Measurements from ENCODE around the gene BTBD16.

The BTBD16 gene

DNA sequence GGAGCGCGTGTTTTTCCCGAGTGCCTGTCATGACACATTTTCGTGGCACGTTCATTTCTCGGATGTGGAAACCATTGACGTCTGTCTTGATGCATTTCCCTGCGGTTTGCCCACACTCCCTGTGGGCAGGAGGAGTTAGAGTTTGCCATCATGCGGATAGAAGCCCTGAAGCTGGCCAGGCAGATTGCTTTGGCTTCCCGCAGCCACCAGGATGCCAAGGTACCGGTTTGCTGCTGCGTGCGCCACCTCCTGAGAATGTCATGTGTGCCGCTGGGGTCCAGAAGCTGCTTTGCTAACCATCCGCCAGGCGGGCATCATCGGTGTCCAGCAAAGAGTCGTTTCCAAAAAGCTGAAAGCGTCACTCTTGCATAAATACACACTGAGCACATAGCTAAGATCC, 40.9 kb upstream of the BTBD16 start:
- no peak for DNase-seq (ENCODE audit: low read depth, low spot score)
- H3K9me3 ChIP-seq (ENCODE audit: insufficient read depth, low read length), result no peaks in the 10 kb centered on the region
- H3K4me1 ChIP-seq (ENCODE audit: insufficient read depth, insufficient read length), result no peaks in the 10 kb centered on the region
- H3K36me3 ChIP-seq (ENCODE audit: insufficient read depth, insufficient read length, low read length), result peaks cover 51% of the 10 kb centered on the region
- H3K9ac ChIP-seq (ENCODE audit: insufficient read length, low read depth), result no peak overlapping the region
- H3K27me3 ChIP-seq (ENCODE audit: insufficient read depth, insufficient read length), result no peaks in the 10 kb centered on the region
- H3K4me3 ChIP-seq (ENCODE audit: insufficient read length, low read depth), result no peak overlapping the region
- TF ChIP-seq SUZ12 (IDR thresholded peaks at IDR 0.05; ENCODE audit: extremely low read depth, insufficient read depth, insufficient read length), result no peak
- no peak for TF ChIP-seq YY1 (IDR thresholded peaks at IDR 0.05; ENCODE audit: insufficient read depth, insufficient read length)
- no peak for TF ChIP-seq ZNF274 (IDR thresholded peaks at IDR 0.05; ENCODE audit: low read depth, low read length)

GRCh38 chr10:122232769-122233168, 38.3 kb upstream of the BTBD16 start:
- Histone ChIP-seq H3K4me3 (ENCODE audit: insufficient read length, low read depth) (no peak overlapping the region), H3K9ac (ENCODE audit: insufficient read length, low read depth) (no peak overlapping the region), H3K36me3 (ENCODE audit: insufficient read depth, insufficient read length, low read length) (peaks cover 36% of the 10 kb centered on the region), H3K27me3 (ENCODE audit: insufficient read depth, insufficient read length) (no peaks in the 10 kb centered on the region), H3K4me1 (ENCODE audit: insufficient read depth, insufficient read length) (no peaks in the 10 kb centered on the region), H3K9me3 (ENCODE audit: insufficient read depth, low read length) (no peaks in the 10 kb centered on the region)
- TF ChIP-seq YY1 (IDR thresholded peaks at IDR 0.05; ENCODE audit: insufficient read depth, insufficient read length) (no peak), SUZ12 (IDR thresholded peaks at IDR 0.05; ENCODE audit: extremely low read depth, insufficient read depth, insufficient read length) (no peak), ZNF274 (IDR thresholded peaks at IDR 0.05; ENCODE audit: low read depth, low read length) (no peak)
- DNase-seq (ENCODE audit: low read depth, low spot score), result no peak

- Histone ChIP-seq H3K4me1 (ENCODE audit: insufficient read depth, insufficient read length) (no peaks in the 10 kb centered on the region), H3K27me3 (ENCODE audit: insufficient read depth, insufficient read length) (no peaks in the 10 kb centered on the region), H3K9me3 (ENCODE audit: insufficient read depth, low read length) (no peaks in the 10 kb centered on the region), H3K36me3 (ENCODE audit: insufficient read depth, insufficient read length, low read length) (peaks cover 34% of the 10 kb centered on the region), H3K4me3 (ENCODE audit: insufficient read length, low read depth) (no peak overlapping the region), H3K9ac (ENCODE audit: insufficient read length, low read depth) (no peak overlapping the region)
- TF ChIP-seq YY1 (IDR thresholded peaks at IDR 0.05; ENCODE audit: insufficient read depth, insufficient read length), result no peak
- no peak for TF ChIP-seq SUZ12 (IDR thresholded peaks at IDR 0.05; ENCODE audit: extremely low read depth, insufficient read depth, insufficient read length)
- TF ChIP-seq ZNF274 (IDR thresholded peaks at IDR 0.05; ENCODE audit: low read depth, low read length), result no peak
- DNase-seq (ENCODE audit: low read depth, low spot score), result no peak
These were observed 37.2 kb upstream of the BTBD16 start for GRCh38 chr10:122233857-122234348.

DNA sequence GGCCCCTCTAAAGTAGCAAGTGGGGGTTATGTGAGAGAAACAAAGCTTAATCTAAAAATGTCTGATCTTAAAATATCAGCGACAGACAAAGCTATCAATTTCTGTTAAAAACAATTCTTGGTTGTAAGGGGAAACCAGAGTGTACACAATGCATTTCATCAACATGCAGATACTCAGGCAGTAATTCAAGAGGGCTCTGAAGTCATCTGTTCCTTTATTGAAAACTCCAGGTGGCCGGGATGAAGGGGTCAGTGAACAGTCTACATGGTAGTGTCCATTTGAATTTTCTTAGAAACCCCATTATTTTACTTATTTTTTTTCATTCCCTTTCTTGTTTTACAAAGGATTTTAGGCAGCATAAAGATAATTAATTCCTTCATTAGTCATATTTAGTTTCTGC, 36.7 kb upstream of the BTBD16 start:
- Histone ChIP-seq H3K4me3 (ENCODE audit: insufficient read length, low read depth) (no peak overlapping the region), H3K36me3 (ENCODE audit: insufficient read depth, insufficient read length, low read length) (peaks cover 29% of the 10 kb centered on the region), H3K9ac (ENCODE audit: insufficient read length, low read depth) (no peak overlapping the region), H3K4me1 (ENCODE audit: insufficient read depth, insufficient read length) (no peaks in the 10 kb centered on the region), H3K27me3 (ENCODE audit: insufficient read depth, insufficient read length) (no peaks in the 10 kb centered on the region), H3K9me3 (ENCODE audit: insufficient read depth, low read length) (no peaks in the 10 kb centered on the region)
- no peak for DNase-seq (ENCODE audit: low read depth, low spot score)
- TF ChIP-seq YY1 (IDR thresholded peaks at IDR 0.05; ENCODE audit: insufficient read depth, insufficient read length) (no peak), ZNF274 (IDR thresholded peaks at IDR 0.05; ENCODE audit: low read depth, low read length) (no peak), SUZ12 (IDR thresholded peaks at IDR 0.05; ENCODE audit: extremely low read depth, insufficient read depth, insufficient read length) (no peak)

DNA sequence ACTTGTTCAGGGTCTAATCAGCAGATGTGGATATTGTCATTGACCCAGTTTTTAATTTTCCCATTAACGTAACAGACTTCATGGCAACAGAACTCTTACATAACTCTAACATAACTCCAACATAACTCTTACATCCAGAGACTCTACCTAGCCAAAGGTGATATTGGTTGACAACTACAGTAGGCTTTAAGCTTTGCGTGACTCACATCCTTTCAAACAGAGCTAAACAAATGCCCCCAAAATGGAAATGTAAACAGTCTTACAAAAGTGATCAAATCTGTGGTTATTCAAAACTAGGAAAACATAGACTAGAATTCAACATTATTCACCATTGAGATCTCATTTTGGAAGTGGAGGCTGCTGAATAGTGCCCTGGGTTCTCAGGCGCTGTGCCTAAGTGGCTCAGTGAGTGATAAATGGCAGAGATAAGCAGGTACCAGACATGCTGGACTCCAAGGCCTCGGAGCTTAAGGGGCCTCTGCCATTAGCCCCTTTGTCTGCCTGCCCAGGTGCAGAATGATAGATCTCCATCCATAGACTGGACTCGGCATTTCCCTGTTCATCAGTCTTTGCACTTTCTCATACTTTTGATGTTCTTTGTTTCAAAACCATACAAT, 34.3 kb upstream of the BTBD16 start:
- TF ChIP-seq YY1 (IDR thresholded peaks at IDR 0.05; ENCODE audit: insufficient read depth, insufficient read length) (no peak), ZNF274 (IDR thresholded peaks at IDR 0.05; ENCODE audit: low read depth, low read length) (no peak), SUZ12 (IDR thresholded peaks at IDR 0.05; ENCODE audit: extremely low read depth, insufficient read depth, insufficient read length) (no peak)
- Histone ChIP-seq H3K4me1 (ENCODE audit: insufficient read depth, insufficient read length) (no peaks in the 10 kb centered on the region), H3K9me3 (ENCODE audit: insufficient read depth, low read length) (no peaks in the 10 kb centered on the region), H3K36me3 (ENCODE audit: insufficient read depth, insufficient read length, low read length) (peaks cover 37% of the 10 kb centered on the region), H3K27me3 (ENCODE audit: insufficient read depth, insufficient read length) (no peaks in the 10 kb centered on the region), H3K9ac (ENCODE audit: insufficient read length, low read depth) (no peak overlapping the region), H3K4me3 (ENCODE audit: insufficient read length, low read depth) (no peak overlapping the region)
- no peak for DNase-seq (ENCODE audit: low read depth, low spot score)

- peaks cover 38% of the 10 kb centered on the region for H3K36me3 ChIP-seq (ENCODE audit: insufficient read depth, insufficient read length, low read length)
These were observed 33.6 kb upstream of the BTBD16 start for GRCh38 chr10:122237331-122237990.

GRCh38 chr10:122239578-122240257, 31.4 kb upstream of the BTBD16 start:
- H3K27me3 ChIP-seq (ENCODE audit: insufficient read depth, insufficient read length), result no peaks in the 10 kb centered on the region
- TF ChIP-seq ZNF274 (IDR thresholded peaks at IDR 0.05; ENCODE audit: low read depth, low read length), result no peak
- no peak for TF ChIP-seq YY1 (IDR thresholded peaks at IDR 0.05; ENCODE audit: insufficient read depth, insufficient read length)
- TF ChIP-seq SUZ12 (IDR thresholded peaks at IDR 0.05; ENCODE audit: extremely low read depth, insufficient read depth, insufficient read length), result no peak

More at GRCh38 chr10:122237331-122237990, 33.6 kb upstream of the BTBD16 start:
- no peak for DNase-seq (ENCODE audit: low read depth, low spot score)
- no peak for TF ChIP-seq YY1 (IDR thresholded peaks at IDR 0.05; ENCODE audit: insufficient read depth, insufficient read length)
- no peak for TF ChIP-seq ZNF274 (IDR thresholded peaks at IDR 0.05; ENCODE audit: low read depth, low read length)
- no peak for TF ChIP-seq SUZ12 (IDR thresholded peaks at IDR 0.05; ENCODE audit: extremely low read depth, insufficient read depth, insufficient read length)
- H3K9me3 ChIP-seq (ENCODE audit: insufficient read depth, low read length), result no peaks in the 10 kb centered on the region
- no peak overlapping the region for H3K9ac ChIP-seq (ENCODE audit: insufficient read length, low read depth)
- no peaks in the 10 kb centered on the region for H3K27me3 ChIP-seq (ENCODE audit: insufficient read depth, insufficient read length)
- no peak overlapping the region for H3K4me3 ChIP-seq (ENCODE audit: insufficient read length, low read depth)
- no peaks in the 10 kb centered on the region for H3K4me1 ChIP-seq (ENCODE audit: insufficient read depth, insufficient read length)

More at GRCh38 chr10:122239578-122240257, 31.4 kb upstream of the BTBD16 start:
- Histone ChIP-seq H3K4me3 (ENCODE audit: insufficient read length, low read depth) (no peak overlapping the region), H3K36me3 (ENCODE audit: insufficient read depth, insufficient read length, low read length) (peaks cover 50% of the 10 kb centered on the region), H3K4me1 (ENCODE audit: insufficient read depth, insufficient read length) (no peaks in the 10 kb centered on the region), H3K9me3 (ENCODE audit: insufficient read depth, low read length) (no peaks in the 10 kb centered on the region), H3K9ac (ENCODE audit: insufficient read length, low read depth) (no peak overlapping the region)
- no peak for DNase-seq (ENCODE audit: low read depth, low spot score)
